Measurements from ENCODE around the gene TNFSF15. TPM values are rescaled to one million over a fixed set of nuclear protein-coding genes. Genes with fewer than 3 reads are reported as not detected.

TNFSF15 gene
- total RNA-seq, 6 experiments from 2014 or later: 0.02 to 0.21 (median 0.05) TPM; not detected in 1

DNA sequence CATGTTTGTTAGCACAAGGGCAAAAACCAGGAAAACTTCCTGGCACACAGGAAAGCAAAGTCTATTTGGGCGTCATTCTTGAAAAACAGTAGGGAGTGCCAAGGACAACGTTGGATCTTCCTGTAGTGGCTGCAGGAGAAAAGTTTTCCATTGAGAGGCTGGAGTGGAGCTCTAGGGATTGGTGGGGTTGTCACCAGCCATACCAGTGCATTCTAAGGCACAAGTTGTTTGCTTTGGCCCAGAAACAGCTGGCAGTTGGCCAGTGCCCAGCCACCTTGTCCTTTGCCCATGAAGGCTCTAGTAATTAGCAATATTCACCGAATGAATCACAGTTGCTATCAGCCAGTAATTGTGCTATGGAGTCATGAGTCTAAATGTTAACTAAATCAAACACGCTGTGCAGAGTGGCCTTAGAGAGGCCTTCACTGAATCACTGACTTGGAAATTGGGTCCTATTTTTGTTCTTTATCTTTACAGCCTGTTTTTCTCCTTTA is 26.4 kb downstream of the TNFSF15 start:
- Mint-ChIP-seq H3K27ac (no peak overlapping the region), H3K36me3 (ENCODE audit: low read depth) (0 out of 2 replicates have a peak, but pooled peaks cover 3% of the 10 kb centered on the region), H3K4me1 (ENCODE audit: low read depth) (no peaks in the 10 kb centered on the region; the same call in 1 of the 2 replicates), H3K9me3 (no peaks in the 10 kb centered on the region), H3K27me3 (ENCODE audit: insufficient read depth) (peaks cover 29% of the 10 kb centered on the region), H3K4me3 (no peak overlapping the region)
- DNase-seq: no peak
- TF ChIP-seq CTCF (IDR thresholded peaks at IDR 0.05): no peak

DNA sequence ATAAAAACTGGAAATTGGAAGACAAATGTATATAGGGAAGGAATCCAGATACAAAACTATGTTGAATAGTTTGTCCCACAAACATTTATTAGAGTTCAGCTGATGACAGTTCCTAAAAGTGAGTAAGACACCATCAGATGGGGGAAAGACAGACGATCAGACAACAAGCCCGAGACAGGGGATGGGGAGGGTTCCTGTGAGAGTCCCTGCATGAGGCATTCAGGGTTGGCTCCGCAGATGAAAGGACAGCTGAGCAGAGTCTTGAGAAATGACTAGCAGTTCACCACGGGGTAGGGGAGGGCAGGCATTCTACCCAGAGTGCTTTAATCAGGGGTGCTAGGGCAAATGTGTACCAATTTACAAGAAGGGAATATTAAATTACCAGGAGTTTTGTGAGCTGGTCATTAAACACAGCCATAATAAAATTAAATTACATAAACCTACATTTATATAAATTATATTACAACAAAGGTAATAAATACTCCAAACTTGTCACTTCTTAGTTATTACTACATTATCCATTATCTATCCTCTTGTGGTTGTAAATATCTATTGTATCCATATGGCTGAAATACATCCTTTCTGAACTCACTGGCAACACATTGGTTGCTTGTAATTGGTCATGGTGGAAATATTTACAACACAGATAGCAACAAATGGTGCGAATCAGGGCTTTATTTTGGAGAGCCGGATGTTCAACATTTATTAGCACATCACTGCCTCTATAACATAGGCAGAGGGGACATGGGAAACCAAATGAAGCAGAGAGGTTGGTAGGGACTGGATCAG is 27.8 kb downstream of the TNFSF15 start:
- Mint-ChIP-seq H3K9me3 (no peaks in the 10 kb centered on the region), H3K27me3 (ENCODE audit: insufficient read depth) (peaks cover 29% of the 10 kb centered on the region)
- DNase-seq: no peak

DNA sequence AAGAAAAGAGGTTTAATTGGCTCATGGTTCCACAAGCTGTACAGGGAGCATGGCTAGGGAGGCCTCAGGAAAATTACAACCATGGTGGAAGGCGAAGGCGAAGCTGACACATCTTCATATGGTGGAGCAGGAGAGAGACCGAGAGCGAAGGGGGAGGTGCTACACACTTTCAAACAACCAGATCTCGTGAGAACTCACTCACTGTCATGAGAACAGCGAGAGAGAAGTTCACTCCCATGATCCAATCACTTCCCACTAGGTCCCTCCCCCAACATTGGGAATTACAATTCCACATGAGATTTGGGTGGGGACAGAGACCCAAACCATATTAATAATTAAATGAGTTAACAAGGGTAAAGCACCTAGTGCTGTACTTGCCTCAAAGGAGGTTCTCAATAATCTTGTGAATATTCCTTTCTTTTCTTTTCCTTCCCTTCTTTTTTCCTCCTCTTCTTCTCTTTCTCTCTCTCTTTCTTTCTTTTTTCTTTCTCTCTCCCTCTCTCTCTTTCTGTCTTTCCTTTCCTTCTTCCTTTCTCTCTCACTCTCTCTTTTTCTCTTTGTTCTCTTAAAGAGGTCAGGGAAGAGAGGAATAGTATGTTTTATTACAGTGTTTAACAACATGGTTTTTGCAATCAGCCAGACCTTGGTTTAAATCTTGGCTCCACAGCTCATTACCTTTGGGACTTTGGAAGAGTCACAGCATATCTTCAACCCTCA is 29.0 kb downstream of the TNFSF15 start:
- 0 out of 2 replicates have a peak, but pooled peaks cover 3% of the 10 kb centered on the region for H3K36me3 Mint-ChIP-seq (ENCODE audit: low read depth)
- no peak overlapping the region for H3K27ac Mint-ChIP-seq
- no peaks in the 10 kb centered on the region; the same call in 1 of the 2 replicates for H3K4me1 Mint-ChIP-seq (ENCODE audit: low read depth)
- H3K27me3 Mint-ChIP-seq (ENCODE audit: insufficient read depth): peaks cover 25% of the 10 kb centered on the region
- H3K4me3 Mint-ChIP-seq: no peak overlapping the region
- no peak for TF ChIP-seq CTCF (IDR thresholded peaks at IDR 0.05)
- no peaks in the 10 kb centered on the region for H3K9me3 Mint-ChIP-seq
- DNase-seq: no peak

More for the DNA sequence above, 27.8 kb downstream of the TNFSF15 start:
- Mint-ChIP-seq H3K4me3 (no peak overlapping the region), H3K27ac (no peak overlapping the region), H3K4me1 (ENCODE audit: low read depth) (no peaks in the 10 kb centered on the region; the same call in 1 of the 2 replicates), H3K36me3 (ENCODE audit: low read depth) (0 out of 2 replicates have a peak, but pooled peaks cover 3% of the 10 kb centered on the region)
- TF ChIP-seq CTCF (IDR thresholded peaks at IDR 0.05): no peak

GRCh38 chr9:114775981-114776380 is 29.9 kb downstream of the TNFSF15 start:
- Mint-ChIP-seq H3K4me3 (no peak overlapping the region), H3K27me3 (ENCODE audit: insufficient read depth) (peaks cover 21% of the 10 kb centered on the region), H3K36me3 (ENCODE audit: low read depth) (no peaks in the 10 kb centered on the region), H3K4me1 (ENCODE audit: low read depth) (no peaks in the 10 kb centered on the region; the same call in 1 of the 2 replicates), H3K9me3 (no peaks in the 10 kb centered on the region), H3K27ac (no peak overlapping the region)
- no peak for DNase-seq
- no peak for TF ChIP-seq CTCF (IDR thresholded peaks at IDR 0.05)

- Mint-ChIP-seq H3K4me3 (no peak overlapping the region), H3K36me3 (ENCODE audit: low read depth) (no peaks in the 10 kb centered on the region), H3K27me3 (ENCODE audit: insufficient read depth) (peaks cover 23% of the 10 kb centered on the region), H3K27ac (no peak overlapping the region), H3K9me3 (no peaks in the 10 kb centered on the region), H3K4me1 (ENCODE audit: low read depth) (no peaks in the 10 kb centered on the region; the same call in 1 of the 2 replicates)
- no peak for TF ChIP-seq CTCF (IDR thresholded peaks at IDR 0.05)
- DNase-seq: no peak
Observed at GRCh38 chr9:114775121-114775520, 30.7 kb downstream of the TNFSF15 start.
